ENCODE results near the gene CETN3. TPM values are rescaled to one million over a fixed set of nuclear protein-coding genes. Genes with fewer than 3 reads are reported as not detected.

Gene CETN3
- total and polyA plus RNA-seq, 8 donors, result 22.1 to 93.5 (median 81.1) TPM

DNA sequence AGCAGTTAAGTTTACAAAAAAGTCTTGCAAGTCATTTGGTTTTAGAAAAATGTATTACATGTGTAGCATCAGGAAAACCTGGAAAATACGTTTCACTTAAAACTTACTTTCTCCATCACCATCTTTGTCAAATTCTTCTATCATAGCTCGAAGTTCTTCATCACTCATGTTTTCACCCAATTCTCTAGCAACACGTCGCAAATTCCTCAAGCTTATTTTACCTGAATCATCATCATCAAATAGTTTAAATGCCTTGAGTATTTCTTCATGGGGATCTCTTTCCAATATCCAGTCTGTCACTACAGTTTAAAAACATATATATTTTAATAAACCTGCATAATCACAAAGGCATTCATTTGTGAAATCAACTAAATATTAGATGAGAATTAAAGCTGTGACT, 10.3 kb downstream of the CETN3 start:
- Histone ChIP-seq H3K9me3 (no peaks in the 10 kb centered on the region), H3K36me3 (peaks cover 0 to 17% of the 10 kb centered on the region in 2 donors), H3K4me3 (no peak overlapping the region), H3K27me3 (no peaks in the 10 kb centered on the region), H3K4me1 (no peaks in the 10 kb centered on the region), H3K27ac (no peak overlapping the region)
- no peak for DNase-seq
- no peak for ATAC-seq
- intact Hi-C loops (cut with DNase I), result no loop called here
- TF ChIP-seq, protein P1, sequence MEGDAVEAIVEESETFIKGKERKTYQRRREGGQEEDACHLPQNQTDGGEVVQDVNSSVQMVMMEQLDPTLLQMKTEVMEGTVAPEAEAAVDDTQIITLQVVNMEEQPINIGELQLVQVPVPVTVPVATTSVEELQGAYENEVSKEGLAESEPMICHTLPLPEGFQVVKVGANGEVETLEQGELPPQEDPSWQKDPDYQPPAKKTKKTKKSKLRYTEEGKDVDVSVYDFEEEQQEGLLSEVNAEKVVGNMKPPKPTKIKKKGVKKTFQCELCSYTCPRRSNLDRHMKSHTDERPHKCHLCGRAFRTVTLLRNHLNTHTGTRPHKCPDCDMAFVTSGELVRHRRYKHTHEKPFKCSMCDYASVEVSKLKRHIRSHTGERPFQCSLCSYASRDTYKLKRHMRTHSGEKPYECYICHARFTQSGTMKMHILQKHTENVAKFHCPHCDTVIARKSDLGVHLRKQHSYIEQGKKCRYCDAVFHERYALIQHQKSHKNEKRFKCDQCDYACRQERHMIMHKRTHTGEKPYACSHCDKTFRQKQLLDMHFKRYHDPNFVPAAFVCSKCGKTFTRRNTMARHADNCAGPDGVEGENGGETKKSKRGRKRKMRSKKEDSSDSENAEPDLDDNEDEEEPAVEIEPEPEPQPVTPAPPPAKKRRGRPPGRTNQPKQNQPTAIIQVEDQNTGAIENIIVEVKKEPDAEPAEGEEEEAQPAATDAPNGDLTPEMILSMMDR (IDR thresholded peaks at IDR 0.05), result no peak

DNA sequence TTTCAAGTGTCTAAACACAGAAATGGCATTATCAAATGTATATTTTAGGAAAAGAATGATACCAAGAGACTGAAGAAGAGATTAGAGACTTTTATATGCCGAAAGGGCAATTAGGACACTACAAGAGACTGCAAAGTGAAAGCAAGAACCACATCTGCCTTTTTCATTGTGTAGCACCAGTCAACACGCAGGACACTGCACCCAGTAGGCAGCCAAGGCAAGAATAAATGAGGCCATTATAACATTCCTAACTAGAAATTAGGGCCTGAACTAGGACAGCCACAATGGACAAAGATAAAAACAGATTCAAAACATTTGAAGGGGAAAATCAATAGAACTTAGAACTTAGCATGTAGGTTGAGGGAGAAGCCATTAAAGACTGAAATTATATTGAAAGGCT, 10.8 kb downstream of the CETN3 start:
- TF ChIP-seq, protein P1 (IDR thresholded peaks at IDR 0.05), result no peak
- no peak for DNase-seq
- no peaks in the 10 kb centered on the region for H3K27me3 ChIP-seq
- H3K36me3 ChIP-seq, result peaks cover 0 to 15% of the 10 kb centered on the region in 2 donors
- H3K9me3 ChIP-seq, result no peaks in the 10 kb centered on the region
- intact Hi-C loops (cut with DNase I), result no loop called here
- H3K4me1 ChIP-seq, result no peaks in the 10 kb centered on the region
- H3K27ac ChIP-seq, result no peak overlapping the region
- no peak for ATAC-seq
- no peak overlapping the region for H3K4me3 ChIP-seq

DNA sequence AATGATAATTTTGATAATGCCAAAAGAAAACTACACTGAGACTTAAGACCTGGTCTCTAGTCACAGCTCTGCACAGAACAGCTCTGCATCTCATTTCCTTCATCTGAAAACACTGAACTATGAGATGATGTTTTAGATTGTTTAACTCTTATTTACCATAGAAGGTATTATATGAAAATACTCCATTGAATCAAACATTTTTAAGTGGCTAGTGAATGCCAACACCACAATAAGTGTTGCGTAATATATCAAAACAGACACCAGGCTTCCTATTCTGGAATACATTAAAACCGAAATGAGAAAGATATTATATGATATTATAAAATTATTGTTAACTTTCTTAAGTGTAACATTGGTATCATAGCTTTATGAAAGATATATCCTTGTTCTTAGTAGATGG, 14.6 kb downstream of the CETN3 start:
- no peak for DNase-seq
- H3K27ac ChIP-seq, result no peak overlapping the region
- no peaks in the 10 kb centered on the region for H3K4me1 ChIP-seq
- intact Hi-C loops (cut with DNase I), result no loop called here
- no peaks in the 10 kb centered on the region for H3K27me3 ChIP-seq
- H3K9me3 ChIP-seq, result no peaks in the 10 kb centered on the region
- TF ChIP-seq, protein P1 (IDR thresholded peaks at IDR 0.05), result no peak
- H3K36me3 ChIP-seq, result peaks cover 0 to 23% of the 10 kb centered on the region in 2 donors
- no peak overlapping the region for H3K4me3 ChIP-seq
- ATAC-seq, result no peak

DNA sequence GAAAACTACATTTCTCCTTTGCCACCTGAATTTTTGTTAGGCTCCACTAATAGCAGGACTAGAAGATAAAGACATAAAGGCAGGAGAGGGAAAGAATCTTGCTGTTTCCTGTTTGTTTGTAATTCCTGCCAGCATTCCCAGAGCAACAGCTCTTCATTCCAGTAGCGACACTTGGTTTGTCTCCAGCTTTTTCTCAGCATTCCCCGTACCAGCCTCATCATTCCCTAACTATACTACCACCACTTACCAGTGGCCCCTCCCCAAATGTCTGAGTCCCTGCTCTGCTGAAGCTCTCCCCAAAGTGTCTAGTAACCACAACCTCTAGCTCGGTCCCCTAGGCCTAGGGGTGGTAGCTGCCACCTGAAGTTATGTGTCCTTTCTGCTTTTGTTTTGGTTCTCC, 18.6 kb downstream of the CETN3 start:
- intact Hi-C loops (cut with DNase I), result no loop called here
- Histone ChIP-seq H3K4me1 (no peaks in the 10 kb centered on the region), H3K4me3 (no peak overlapping the region), H3K27ac (no peak overlapping the region), H3K9me3 (no peaks in the 10 kb centered on the region), H3K27me3 (no peaks in the 10 kb centered on the region), H3K36me3 (peaks cover 0 to 8% of the 10 kb centered on the region in 2 donors)
- ATAC-seq (no peak), DNase-seq (peak in 1 of 4 donors; percentile 9)
- TF ChIP-seq, protein P1 (IDR thresholded peaks at IDR 0.05), result no peak

DNA sequence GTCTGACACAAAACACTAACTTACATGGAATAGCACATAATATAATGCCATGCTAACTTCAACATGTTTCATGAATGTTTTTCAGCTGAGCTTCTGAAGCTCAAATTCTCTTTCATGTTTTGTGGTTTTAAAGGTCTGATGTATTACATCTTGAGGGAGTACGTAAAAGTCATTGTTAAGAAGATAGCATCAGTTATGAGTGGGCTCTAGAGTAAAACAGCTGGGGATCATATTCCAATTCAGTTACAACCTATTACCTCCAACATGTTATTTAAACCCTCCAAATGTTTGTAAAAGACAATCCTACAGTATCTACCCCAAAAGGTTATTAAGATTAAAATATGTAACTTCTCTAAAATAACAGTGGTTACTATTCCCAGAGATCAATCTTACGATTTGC, 19.2 kb downstream of the CETN3 start:
- intact Hi-C loops (cut with DNase I), result no loop called here
- H3K27ac ChIP-seq, result no peak overlapping the region
- TF ChIP-seq, protein P1 (IDR thresholded peaks at IDR 0.05), result no peak
- no peaks in the 10 kb centered on the region for H3K27me3 ChIP-seq
- H3K4me3 ChIP-seq, result no peak overlapping the region
- peaks cover 0 to 8% of the 10 kb centered on the region in 2 donors for H3K36me3 ChIP-seq
- no peak for DNase-seq
- H3K4me1 ChIP-seq, result no peaks in the 10 kb centered on the region
- H3K9me3 ChIP-seq, result no peaks in the 10 kb centered on the region
- ATAC-seq, result no peak

All from left lung (tissue), 10 donors.